Bronchial epithelial cell (primary cell): ENCODE measurements around the gene CYGB. TPM values are rescaled to one million over a fixed set of nuclear protein-coding genes. Genes with fewer than 3 reads are reported as not detected.

Experiments
- DNase-seq: peaks from one replicate; pipeline ENCODE4 v3.0.0-alpha.2; 2010; ENCODE audit warnings: low read depth
- FAIRE-seq: peaks from 2 replicates; lab custom pipeline; 2011; peaks lifted over from hg19 to GRCh38; lab: Jason Lieb, UNC
- H3K27me3 ChIP-seq: 2 replicates; pipeline ENCODE4 v1.5.1; 2011; ENCODE audit warnings: low read length; ENCODE audit not compliant: control insufficient read depth, insufficient read depth
- H3K36me3 ChIP-seq: 2 replicates; pipeline ENCODE4 v1.5.1; 2011; ENCODE audit warnings: low read length; ENCODE audit not compliant: control insufficient read depth, insufficient read depth
- H3K4me3 ChIP-seq: 2 replicates; pipeline ENCODE4 v1.5.1; 2011; ENCODE audit warnings: mild to moderate bottlenecking, low read depth, low read length, control low read depth
- CTCF ChIP-seq: IDR thresholded peaks from 2 replicates; pipeline ENCODE4 v1.5.1; 2011; ENCODE audit warnings: mild to moderate bottlenecking, moderate library complexity, low read length, control low read depth, inconsistent platforms; ENCODE audit not compliant: insufficient read depth, severe bottlenecking
- total RNA-seq: library from RNA; depleted of rRNA; stranded (reverse); fragments of >200 nt; gene quantifications from 2 replicates; pipeline ENCODE4 v1.2.1, GENCODE V29; 2014

CYGB gene
- total RNA-seq, 1 donor from 2014 or later = 2.1 TPM

DNA sequence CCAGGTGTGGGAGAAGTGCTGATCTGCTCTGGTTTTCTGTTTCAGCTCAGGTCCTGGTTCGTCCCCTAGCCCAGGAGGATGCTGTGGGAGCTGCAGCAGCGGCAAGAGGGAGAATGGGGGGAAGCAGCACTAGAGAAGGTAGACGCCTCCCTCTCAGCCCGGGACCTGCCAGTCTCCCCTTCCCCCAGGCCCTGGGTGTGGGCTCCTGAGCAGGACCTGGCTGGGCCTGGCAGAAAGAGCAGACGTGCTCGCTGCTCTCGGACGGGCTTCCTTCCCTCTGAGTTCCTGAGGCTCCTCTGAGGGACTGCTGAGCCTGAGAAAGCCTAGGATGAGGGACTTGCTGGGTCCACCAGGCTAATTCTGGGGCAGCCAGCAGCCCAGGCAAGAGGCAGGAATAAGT is 5.5 kb upstream of the CYGB start:
- TF ChIP-seq CTCF = no peak
- Histone ChIP-seq H3K4me3 (no peak overlapping the region), H3K27me3 (no peaks in the 10 kb centered on the region), H3K36me3 (peaks cover 1% of the 10 kb centered on the region)
- no peak for DNase-seq
- FAIRE-seq = no peak

DNA sequence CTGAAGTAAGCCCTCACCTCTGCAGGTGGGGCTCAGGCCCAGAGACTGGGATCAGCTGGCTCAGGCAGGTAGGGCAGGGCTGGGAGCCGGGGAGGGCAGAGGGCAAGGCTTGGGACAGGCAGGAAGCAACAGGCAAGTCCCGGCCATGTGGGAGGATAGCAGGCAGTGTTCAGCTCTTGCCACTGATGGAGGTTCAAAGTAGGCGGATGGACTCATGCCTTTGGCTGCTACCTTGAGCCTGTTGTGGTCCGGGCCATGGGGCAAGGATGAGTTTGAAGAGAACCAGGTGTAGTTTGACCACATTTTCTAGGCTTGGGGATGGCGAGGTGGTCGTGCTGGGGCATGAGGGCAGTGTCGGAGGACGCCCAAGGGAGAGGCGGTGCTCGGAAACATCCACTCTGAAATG is 5.1 kb upstream of the CYGB start:
- DNase-seq = no peak
- H3K36me3 ChIP-seq = peaks cover 1% of the 10 kb centered on the region
- no peak for TF ChIP-seq CTCF
- H3K4me3 ChIP-seq = no peak overlapping the region
- H3K27me3 ChIP-seq = no peaks in the 10 kb centered on the region
- no peak for FAIRE-seq

DNA sequence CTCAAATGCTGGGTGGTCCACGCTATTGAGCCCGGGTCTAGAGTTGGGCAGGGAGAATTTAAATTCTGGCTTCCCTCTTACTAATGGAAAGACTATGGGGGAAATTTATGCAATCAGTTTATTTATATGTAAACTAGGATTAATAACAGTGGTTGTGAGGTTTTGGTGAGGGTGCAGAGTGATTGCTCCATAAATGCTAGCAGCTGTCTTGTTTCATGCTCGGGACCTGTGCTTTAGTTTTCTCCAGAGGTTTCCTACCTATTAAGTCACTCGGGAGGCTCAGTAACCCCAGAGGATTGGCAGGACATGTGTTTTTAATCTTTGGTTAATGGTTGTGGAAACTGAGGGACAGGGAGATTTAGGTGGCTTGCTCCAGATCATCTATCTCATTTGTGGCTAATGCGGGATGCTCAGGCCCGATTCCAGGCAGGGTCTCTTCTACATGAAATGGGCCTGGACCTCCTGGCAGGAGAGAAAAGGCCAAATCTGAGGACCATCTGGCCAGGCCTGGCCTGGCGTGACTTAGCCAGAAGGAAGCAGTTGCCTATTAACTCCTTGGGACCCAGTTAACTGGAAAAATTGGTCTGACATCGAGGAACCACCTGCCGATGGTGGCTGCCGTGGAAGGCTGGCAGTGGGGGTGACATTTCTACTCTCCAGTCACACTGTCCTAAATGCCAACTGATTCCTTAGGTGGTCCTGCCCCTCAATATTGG is 4.4 kb upstream of the CYGB start:
- DNase-seq = no peak
- Histone ChIP-seq H3K36me3 (peaks cover 1% of the 10 kb centered on the region), H3K4me3 (no peak overlapping the region), H3K27me3 (no peaks in the 10 kb centered on the region)
- peak; percentile 84 for FAIRE-seq
- TF ChIP-seq CTCF = no peak

- DNase-seq = peak; percentile 93
- TF ChIP-seq CTCF = peak; percentile 23
- FAIRE-seq = peak; percentile 73
- Histone ChIP-seq H3K4me3 (peak overlapping the region; percentile 8), H3K36me3 (no peaks in the 10 kb centered on the region), H3K27me3 (no peaks in the 10 kb centered on the region)
Measured at GRCh38 chr17:76540381-76541300, 3.1 kb upstream of the CYGB start.

DNA sequence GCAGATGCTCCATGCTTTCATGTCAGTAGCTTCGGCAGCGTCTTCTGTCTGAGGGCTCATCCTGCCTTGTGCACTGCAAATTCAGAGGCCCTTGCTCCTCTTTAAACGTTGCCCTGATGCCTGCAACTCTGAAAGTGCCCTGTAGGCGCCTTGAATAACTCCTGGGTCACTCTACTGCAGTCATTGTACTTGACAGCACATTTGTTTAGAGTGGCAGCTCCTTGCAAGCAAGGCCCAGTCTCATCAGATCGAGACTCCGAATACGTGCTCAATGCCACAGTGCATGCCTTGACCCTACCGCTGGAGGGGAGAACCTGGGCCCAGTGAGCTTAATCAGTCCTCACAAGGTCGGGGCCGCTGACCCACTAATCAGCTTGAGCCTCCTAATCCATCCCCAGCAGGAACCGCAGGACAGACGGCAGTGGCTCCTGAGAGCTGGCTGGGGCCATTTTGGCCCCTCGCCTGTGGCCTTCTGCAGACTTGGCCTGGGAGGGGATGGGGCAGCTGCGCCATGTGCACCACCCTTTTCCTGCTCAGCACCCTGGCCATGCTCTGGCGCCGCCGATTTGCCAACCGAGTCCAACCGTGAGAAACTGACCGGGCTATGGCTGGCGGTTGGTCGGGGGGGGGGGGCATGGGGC is 2.2 kb upstream of the CYGB start, which contains the start of gene PRCD:
Gene PRCD (plus strand): TSS at position 414 of the 641 bp plus-strand sequence. CDS start 98 bp downstream, at position 512.
- no peaks in the 10 kb centered on the region for H3K27me3 ChIP-seq
- peak; percentile 15 for TF ChIP-seq CTCF
- DNase-seq = no peak
- no peaks in the 10 kb centered on the region for H3K36me3 ChIP-seq
- peak within 1 kb of the TSS; percentile 8 for H3K4me3 ChIP-seq
- no peak for FAIRE-seq
